Liver (tissue), 3 donors: Measurements from ENCODE around the gene AMZ1.

Experiments used
- EGR1 ChIP-seq, 2 donors: IDR thresholded peaks; 2 replicates each; pipeline ENCODE4 v1.6.1; 2016 to 2018; ENCODE audit warnings: antibody characterized with exemption in 2 of 2, low read depth in 2 of 2
- MAX ChIP-seq: IDR thresholded peaks from 2 replicates; pipeline ENCODE4 v1.6.1; 2016; ENCODE audit warnings: antibody characterized with exemption
- NR2F2 ChIP-seq: IDR thresholded peaks from 2 replicates; pipeline ENCODE4 v1.6.1; 2016; ENCODE audit warnings: antibody characterized with exemption
- RAD21 ChIP-seq, 2 donors: IDR thresholded peaks; 2 replicates each; pipeline ENCODE4 v1.6.1; 2016; ENCODE audit warnings: antibody characterized with exemption in 2 of 2, mild to moderate bottlenecking in 2 of 2
- RXRA ChIP-seq, 2 donors: IDR thresholded peaks; 2 replicates each; pipeline ENCODE4 v1.6.1; 2017 to 2018; ENCODE audit warnings: antibody characterized with exemption in 2 of 2, mild to moderate bottlenecking in 1 of 2
- TAF1 ChIP-seq: conservative IDR thresholded peaks from 2 replicates; pipeline ENCODE4 v1.6.1; 2016; ENCODE audit warnings: antibody characterized with exemption, mild to moderate bottlenecking
- TF ChIP-seq, protein P1 (sequence below): fragments of 150-350 bp; IDR thresholded peaks from 2 replicates; pipeline ENCODE4 v1.5.1; 2017; ENCODE audit warnings: improper control_type of control experiment, low read depth, low read length; ENCODE audit not compliant: missing input control
- donor health status: healthy.
- donor health status: healthy.

DNA sequence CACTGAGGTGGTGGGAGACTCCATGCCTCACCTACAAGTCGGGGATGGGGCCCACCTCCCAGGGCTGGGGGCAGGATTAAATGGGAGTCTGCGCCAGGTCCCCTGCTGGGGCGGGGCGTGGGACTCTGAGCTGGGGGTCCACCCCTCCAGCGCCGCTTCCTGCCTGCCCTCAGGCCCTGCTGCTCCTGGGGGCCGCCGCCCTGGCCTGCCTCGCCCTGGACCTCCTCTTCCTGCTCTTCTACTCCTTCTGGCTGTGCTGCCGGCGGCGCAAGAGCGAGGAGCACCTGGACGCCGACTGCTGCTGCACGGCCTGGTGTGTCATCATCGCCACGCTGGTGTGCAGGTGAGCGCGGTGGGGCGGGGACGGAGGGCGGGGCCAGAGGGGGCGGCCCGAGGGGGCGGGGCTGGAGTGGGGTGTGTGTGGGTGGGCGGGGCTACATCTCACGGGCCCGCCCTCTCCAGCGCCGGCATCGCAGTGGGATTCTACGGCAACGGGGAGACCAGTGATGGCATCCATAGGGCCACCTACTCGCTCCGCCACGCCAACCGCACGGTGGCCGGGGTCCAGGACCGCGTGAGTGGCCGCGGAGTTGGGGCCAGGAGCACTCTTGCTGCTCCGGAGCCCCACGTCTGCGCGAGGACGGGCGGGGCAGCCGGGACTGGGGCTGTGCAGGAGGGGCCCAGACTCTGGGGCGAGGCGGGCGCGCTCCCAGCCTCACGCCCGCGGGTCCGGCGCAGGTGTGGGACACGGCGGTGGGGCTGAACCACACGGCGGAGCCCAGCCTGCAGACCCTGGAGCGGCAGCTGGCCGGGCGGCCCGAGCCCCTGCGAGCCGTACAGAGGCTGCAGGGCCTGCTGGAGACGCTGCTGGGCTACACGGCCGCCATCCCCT lies 41.1 kb upstream of the AMZ1 start:
- TF ChIP-seq TAF1: no peak
- TF ChIP-seq, protein P1, sequence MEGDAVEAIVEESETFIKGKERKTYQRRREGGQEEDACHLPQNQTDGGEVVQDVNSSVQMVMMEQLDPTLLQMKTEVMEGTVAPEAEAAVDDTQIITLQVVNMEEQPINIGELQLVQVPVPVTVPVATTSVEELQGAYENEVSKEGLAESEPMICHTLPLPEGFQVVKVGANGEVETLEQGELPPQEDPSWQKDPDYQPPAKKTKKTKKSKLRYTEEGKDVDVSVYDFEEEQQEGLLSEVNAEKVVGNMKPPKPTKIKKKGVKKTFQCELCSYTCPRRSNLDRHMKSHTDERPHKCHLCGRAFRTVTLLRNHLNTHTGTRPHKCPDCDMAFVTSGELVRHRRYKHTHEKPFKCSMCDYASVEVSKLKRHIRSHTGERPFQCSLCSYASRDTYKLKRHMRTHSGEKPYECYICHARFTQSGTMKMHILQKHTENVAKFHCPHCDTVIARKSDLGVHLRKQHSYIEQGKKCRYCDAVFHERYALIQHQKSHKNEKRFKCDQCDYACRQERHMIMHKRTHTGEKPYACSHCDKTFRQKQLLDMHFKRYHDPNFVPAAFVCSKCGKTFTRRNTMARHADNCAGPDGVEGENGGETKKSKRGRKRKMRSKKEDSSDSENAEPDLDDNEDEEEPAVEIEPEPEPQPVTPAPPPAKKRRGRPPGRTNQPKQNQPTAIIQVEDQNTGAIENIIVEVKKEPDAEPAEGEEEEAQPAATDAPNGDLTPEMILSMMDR: no peak
- no peak for TF ChIP-seq RAD21 (IDR thresholded peaks at IDR 0.05)
- TF ChIP-seq MAX: no peak
- TF ChIP-seq EGR1 (IDR thresholded peaks at IDR 0.05; ENCODE audit: low read depth in 2 of 2): no peak
- no peak for TF ChIP-seq RXRA (IDR thresholded peaks at IDR 0.05)
- no peak for TF ChIP-seq NR2F2
